ENCODE results near the gene LDB2.

- no peak for TF ChIP-seq POLR2AphosphoS5 (IDR thresholded peaks at IDR 0.05)
- TF ChIP-seq, protein P1, sequence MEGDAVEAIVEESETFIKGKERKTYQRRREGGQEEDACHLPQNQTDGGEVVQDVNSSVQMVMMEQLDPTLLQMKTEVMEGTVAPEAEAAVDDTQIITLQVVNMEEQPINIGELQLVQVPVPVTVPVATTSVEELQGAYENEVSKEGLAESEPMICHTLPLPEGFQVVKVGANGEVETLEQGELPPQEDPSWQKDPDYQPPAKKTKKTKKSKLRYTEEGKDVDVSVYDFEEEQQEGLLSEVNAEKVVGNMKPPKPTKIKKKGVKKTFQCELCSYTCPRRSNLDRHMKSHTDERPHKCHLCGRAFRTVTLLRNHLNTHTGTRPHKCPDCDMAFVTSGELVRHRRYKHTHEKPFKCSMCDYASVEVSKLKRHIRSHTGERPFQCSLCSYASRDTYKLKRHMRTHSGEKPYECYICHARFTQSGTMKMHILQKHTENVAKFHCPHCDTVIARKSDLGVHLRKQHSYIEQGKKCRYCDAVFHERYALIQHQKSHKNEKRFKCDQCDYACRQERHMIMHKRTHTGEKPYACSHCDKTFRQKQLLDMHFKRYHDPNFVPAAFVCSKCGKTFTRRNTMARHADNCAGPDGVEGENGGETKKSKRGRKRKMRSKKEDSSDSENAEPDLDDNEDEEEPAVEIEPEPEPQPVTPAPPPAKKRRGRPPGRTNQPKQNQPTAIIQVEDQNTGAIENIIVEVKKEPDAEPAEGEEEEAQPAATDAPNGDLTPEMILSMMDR (IDR thresholded peaks at IDR 0.05): no peak
These were observed 8.5 kb downstream of the LDB2 start for GRCh38 chr4:16889945-16890344.

All from breast epithelium (tissue), 3 donors.